ENCODE measurements around the gene MYADML2.

Gene MYADML2

DNA sequence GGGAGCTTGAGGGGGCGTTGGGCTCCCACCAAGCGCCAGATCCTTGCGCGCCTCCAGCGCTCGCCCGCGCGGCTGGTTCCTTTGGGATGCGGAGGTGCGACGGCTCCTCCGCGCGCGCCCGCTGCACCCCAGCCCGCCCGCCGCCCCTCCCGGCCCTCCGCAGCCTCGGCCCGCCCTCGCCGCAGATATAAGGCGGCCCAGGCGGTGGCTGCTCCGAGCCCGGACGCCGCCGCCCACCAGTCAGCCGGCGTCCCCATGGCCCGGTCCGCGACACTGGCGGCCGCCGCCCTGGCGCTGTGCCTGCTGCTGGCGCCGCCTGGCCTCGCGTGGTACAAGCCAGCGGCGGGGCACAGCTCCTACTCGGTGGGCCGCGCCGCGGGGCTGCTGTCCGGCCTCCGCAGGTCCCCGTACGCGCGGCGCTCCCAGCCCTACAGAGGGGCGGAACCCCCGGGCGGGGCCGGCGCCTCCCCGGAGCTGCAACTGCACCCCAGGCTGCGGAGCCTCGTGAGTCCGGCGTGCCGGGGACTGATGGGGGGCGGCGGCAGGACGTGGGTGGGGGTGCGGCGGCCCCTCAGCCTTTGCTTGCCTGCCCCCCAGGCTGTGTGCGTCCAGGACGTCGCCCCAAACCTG, 44.9 kb downstream of the MYADML2 start, which contains the start of gene NPB:
NPB (plus strand) TSS at position 216 of the 630 bp plus-strand sequence; CDS start at position 256, 40 bp downstream.
- peak; percentile 31 for ATAC-seq
- TF ChIP-seq, protein P1, sequence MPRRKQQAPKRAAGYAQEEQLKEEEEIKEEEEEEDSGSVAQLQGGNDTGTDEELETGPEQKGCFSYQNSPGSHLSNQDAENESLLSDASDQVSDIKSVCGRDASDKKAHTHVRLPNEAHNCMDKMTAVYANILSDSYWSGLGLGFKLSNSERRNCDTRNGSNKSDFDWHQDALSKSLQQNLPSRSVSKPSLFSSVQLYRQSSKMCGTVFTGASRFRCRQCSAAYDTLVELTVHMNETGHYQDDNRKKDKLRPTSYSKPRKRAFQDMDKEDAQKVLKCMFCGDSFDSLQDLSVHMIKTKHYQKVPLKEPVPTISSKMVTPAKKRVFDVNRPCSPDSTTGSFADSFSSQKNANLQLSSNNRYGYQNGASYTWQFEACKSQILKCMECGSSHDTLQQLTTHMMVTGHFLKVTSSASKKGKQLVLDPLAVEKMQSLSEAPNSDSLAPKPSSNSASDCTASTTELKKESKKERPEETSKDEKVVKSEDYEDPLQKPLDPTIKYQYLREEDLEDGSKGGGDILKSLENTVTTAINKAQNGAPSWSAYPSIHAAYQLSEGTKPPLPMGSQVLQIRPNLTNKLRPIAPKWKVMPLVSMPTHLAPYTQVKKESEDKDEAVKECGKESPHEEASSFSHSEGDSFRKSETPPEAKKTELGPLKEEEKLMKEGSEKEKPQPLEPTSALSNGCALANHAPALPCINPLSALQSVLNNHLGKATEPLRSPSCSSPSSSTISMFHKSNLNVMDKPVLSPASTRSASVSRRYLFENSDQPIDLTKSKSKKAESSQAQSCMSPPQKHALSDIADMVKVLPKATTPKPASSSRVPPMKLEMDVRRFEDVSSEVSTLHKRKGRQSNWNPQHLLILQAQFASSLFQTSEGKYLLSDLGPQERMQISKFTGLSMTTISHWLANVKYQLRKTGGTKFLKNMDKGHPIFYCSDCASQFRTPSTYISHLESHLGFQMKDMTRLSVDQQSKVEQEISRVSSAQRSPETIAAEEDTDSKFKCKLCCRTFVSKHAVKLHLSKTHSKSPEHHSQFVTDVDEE (CRISPR knock-in tag; IDR thresholded peaks at IDR 0.05): no peak
- TF ChIP-seq BACH2 (CRISPR knock-in tag; IDR thresholded peaks at IDR 0.05; ENCODE audit: borderline replicate concordance) (no peak), ZNF8 (CRISPR knock-in tag; IDR thresholded peaks at IDR 0.05) (no peak), OSR1 (CRISPR knock-in tag; IDR thresholded peaks at IDR 0.05) (no peak), ZC3H10 (CRISPR knock-in tag; IDR thresholded peaks at IDR 0.05) (no peak), ESRRG (CRISPR knock-in tag; IDR thresholded peaks at IDR 0.05) (no peak)

DNA sequence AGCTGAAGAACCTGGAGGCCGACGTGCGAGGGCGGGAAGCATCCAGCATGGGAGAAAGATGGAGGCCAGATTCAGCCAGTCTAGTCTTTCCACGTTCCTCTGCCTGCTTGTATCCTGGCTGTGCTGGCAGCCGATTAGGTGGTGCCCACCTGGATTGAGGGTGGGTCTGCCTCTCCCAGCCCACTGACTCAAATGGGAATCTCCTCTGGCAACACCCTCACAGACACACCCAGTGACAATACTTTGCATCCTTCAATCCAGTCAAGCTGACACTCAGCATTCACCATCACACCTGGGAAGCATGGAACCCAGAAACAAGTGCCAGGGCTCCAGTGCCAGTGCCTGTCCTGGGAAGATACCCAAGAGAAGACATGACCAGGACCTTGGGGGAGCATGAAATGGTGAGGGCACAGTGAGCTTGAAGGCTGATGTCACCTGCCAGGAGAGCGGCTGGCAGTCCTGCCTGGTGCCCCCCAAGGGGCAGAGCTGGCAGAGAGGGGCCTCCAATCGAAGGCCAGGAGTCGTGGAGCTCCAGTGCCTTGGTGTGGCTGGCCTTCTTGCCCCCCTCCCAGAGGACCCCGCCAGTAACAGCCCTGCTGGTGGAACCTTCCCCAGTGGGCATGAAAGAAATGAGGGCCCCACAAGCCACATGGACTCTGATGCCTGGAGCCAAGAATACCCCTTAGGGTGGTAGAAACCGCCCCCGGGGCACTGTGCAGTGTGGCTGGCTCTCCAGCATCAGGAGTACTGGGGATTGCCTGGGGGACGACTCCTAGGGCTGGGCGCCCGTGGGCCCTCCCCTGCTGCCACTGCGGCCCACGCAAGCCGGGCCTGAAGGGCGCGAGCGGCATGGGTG, 45.6 kb downstream of the MYADML2 start:
- ATAC-seq: peak; percentile 3

DNA sequence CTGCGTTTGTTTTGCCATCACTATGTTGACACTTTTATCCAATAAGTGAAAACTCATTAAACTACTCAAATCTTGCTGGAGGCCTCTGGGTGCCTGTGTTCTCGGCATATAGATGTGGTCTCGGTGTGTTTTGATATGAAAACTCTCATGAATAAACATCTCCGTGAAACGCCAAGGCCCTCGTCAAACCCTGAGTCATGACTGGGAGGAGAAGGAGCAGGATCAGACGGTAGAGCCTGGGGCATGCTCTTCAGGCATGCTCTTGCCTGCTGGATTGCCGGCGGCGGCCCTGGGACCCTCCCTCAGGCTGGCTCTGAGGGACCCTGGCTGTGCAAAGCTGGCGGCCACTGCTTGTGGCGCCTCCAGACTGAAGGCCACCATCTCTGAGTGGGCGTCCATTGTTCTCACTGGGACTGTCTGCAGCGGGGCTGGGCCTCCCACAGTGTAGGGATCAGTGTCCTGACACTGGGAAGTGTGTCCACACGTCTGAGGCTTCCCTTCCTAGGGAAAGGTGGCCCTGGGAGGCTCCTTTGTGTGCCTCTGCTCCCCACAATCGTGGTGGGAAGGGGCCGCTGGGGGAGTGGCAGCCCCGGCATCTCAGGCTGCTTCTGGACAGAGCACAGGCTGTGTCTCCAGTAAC, 46.7 kb downstream of the MYADML2 start:
- ATAC-seq: no peak
- TF ChIP-seq ESRRG (CRISPR knock-in tag; IDR thresholded peaks at IDR 0.05): no peak

More for the DNA sequence above, 45.6 kb downstream of the MYADML2 start:
- TF ChIP-seq OSR1 (CRISPR knock-in tag; IDR thresholded peaks at IDR 0.05) (no peak), TCF4 (CRISPR knock-in tag; IDR thresholded peaks at IDR 0.05; ENCODE audit: borderline replicate concordance) (no peak), RARB (CRISPR knock-in tag; IDR thresholded peaks at IDR 0.05) (no peak), PPARA (CRISPR knock-in tag; IDR thresholded peaks at IDR 0.05; ENCODE audit: borderline replicate concordance) (no peak), ZNF8 (CRISPR knock-in tag; IDR thresholded peaks at IDR 0.05) (no peak), TOX (CRISPR knock-in tag; IDR thresholded peaks at IDR 0.05; ENCODE audit: borderline replicate concordance) (no peak), ZFP30 (CRISPR knock-in tag; IDR thresholded peaks at IDR 0.05) (no peak), BACH2 (CRISPR knock-in tag; IDR thresholded peaks at IDR 0.05; ENCODE audit: borderline replicate concordance) (no peak), SNAI2 (CRISPR knock-in tag; IDR thresholded peaks at IDR 0.05) (no peak), ZFP3 (CRISPR knock-in tag; IDR thresholded peaks at IDR 0.05) (no peak), CSDC2 (CRISPR knock-in tag; IDR thresholded peaks at IDR 0.05) (no peak), ZNF565 (CRISPR knock-in tag; conservative IDR thresholded peaks at IDR 0.05; ENCODE audit: low read depth) (no peak), ZNF70 (CRISPR knock-in tag; IDR thresholded peaks at IDR 0.05) (no peak), ISL1 (CRISPR knock-in tag; IDR thresholded peaks at IDR 0.05) (no peak), ARNTL (CRISPR knock-in tag; IDR thresholded peaks at IDR 0.05; ENCODE audit: borderline replicate concordance, low read depth) (no peak), ZC3H10 (CRISPR knock-in tag; IDR thresholded peaks at IDR 0.05) (no peak), ESRRG (CRISPR knock-in tag; IDR thresholded peaks at IDR 0.05) (no peak)
- TF ChIP-seq, protein P2, sequence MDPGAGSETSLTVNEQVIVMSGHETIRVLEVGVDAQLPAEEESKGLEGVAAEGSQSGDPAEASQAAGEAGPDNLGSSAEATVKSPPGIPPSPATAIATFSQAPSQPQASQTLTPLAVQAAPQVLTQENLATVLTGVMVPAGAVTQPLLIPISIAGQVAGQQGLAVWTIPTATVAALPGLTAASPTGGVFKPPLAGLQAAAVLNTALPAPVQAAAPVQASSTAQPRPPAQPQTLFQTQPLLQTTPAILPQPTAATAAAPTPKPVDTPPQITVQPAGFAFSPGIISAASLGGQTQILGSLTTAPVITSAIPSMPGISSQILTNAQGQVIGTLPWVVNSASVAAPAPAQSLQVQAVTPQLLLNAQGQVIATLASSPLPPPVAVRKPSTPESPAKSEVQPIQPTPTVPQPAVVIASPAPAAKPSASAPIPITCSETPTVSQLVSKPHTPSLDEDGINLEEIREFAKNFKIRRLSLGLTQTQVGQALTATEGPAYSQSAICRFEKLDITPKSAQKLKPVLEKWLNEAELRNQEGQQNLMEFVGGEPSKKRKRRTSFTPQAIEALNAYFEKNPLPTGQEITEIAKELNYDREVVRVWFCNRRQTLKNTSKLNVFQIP (CRISPR knock-in tag; IDR thresholded peaks at IDR 0.05; ENCODE audit: borderline replicate concordance, low read depth): no peak
- TF ChIP-seq, protein P3, sequence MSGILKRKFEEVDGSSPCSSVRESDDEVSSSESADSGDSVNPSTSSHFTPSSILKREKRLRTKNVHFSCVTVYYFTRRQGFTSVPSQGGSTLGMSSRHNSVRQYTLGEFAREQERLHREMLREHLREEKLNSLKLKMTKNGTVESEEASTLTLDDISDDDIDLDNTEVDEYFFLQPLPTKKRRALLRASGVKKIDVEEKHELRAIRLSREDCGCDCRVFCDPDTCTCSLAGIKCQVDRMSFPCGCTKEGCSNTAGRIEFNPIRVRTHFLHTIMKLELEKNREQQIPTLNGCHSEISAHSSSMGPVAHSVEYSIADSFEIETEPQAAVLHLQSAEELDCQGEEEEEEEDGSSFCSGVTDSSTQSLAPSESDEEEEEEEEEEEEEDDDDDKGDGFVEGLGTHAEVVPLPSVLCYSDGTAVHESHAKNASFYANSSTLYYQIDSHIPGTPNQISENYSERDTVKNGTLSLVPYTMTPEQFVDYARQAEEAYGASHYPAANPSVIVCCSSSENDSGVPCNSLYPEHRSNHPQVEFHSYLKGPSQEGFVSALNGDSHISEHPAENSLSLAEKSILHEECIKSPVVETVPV (CRISPR knock-in tag; IDR thresholded peaks at IDR 0.05): no peak
- TF ChIP-seq, protein P4, sequence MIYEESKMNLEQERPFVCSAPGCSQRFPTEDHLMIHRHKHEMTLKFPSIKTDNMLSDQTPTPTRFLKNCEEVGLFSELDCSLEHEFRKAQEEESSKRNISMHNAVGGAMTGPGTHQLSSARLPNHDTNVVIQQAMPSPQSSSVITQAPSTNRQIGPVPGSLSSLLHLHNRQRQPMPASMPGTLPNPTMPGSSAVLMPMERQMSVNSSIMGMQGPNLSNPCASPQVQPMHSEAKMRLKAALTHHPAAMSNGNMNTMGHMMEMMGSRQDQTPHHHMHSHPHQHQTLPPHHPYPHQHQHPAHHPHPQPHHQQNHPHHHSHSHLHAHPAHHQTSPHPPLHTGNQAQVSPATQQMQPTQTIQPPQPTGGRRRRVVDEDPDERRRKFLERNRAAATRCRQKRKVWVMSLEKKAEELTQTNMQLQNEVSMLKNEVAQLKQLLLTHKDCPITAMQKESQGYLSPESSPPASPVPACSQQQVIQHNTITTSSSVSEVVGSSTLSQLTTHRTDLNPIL (CRISPR knock-in tag; IDR thresholded peaks at IDR 0.05; ENCODE audit: low read depth): no peak

All from SK-N-SH treated with all-trans-retinoic acid at 6 μM for 48 hours (cell line).